Activated T-helper 17 cell treated with anti-CD3 and anti-CD28 coated beads, Interleukin-2, amount 50 U/mL, for 72 hours (primary cell): ENCODE data around the gene BCAS3. TPM values are rescaled to one million over a fixed set of nuclear protein-coding genes. Genes with fewer than 3 reads are reported as not detected.

Experiments used
- ATAC-seq: fragments of 150-1000 bp; cut with Tn5 transposase; replicated peaks from 2 replicates; pipeline ENCODE4 v1.10.0; 2021; ENCODE audit warnings: mild to moderate bottlenecking, moderate library complexity
- H3K27ac Mint-ChIP-seq: one replicate; pipeline ENCODE4 v1.8.0; 2022; ENCODE audit warnings: mixed read lengths
- H3K27me3 Mint-ChIP-seq: one replicate; pipeline ENCODE4 v1.8.0; 2022; ENCODE audit warnings: mixed read lengths
- H3K36me3 Mint-ChIP-seq: one replicate; pipeline ENCODE4 v1.8.0; 2022; ENCODE audit warnings: low read depth, mild to moderate bottlenecking, mixed read lengths
- H3K4me1 Mint-ChIP-seq: one replicate; pipeline ENCODE4 v1.8.0; 2022; ENCODE audit warnings: mixed read lengths
- H3K4me3 Mint-ChIP-seq: one replicate; pipeline ENCODE4 v1.8.0; 2022; ENCODE audit warnings: mild to moderate bottlenecking, mixed read lengths
- H3K9me3 Mint-ChIP-seq: one replicate; pipeline ENCODE4 v1.8.0; 2022; ENCODE audit warnings: mixed read lengths
- total RNA-seq, 2 donors: library from RNA; stranded (reverse); gene quantifications; one replicate each; pipeline ENCODE4 v1.2.3, GENCODE V29; 2022

BCAS3 gene
- total RNA-seq, 2 donors from 2014 or later = 11.6 to 15.0 TPM

- Mint-ChIP-seq H3K36me3 (peaks cover 5% of the 10 kb centered on the region), H3K27me3 (no peaks in the 10 kb centered on the region), H3K4me3 (no peak overlapping the region), H3K4me1 (no peaks in the 10 kb centered on the region), H3K27ac (no peak overlapping the region), H3K9me3 (no peaks in the 10 kb centered on the region)
- ATAC-seq = no peak
Measured at GRCh38 chr17:61075988-61076387, 398.3 kb downstream of the BCAS3 start.

- Mint-ChIP-seq H3K4me1 (no peaks in the 10 kb centered on the region), H3K27me3 (no peaks in the 10 kb centered on the region), H3K4me3 (no peak overlapping the region), H3K27ac (no peak overlapping the region), H3K36me3 (peaks cover 5% of the 10 kb centered on the region), H3K9me3 (no peaks in the 10 kb centered on the region)
- ATAC-seq = no peak
Measured at GRCh38 chr17:61076621-61077031, 399.0 kb downstream of the BCAS3 start.

- Mint-ChIP-seq H3K4me3 (no peak overlapping the region), H3K27me3 (no peaks in the 10 kb centered on the region), H3K4me1 (no peaks in the 10 kb centered on the region), H3K36me3 (no peaks in the 10 kb centered on the region), H3K27ac (no peak overlapping the region), H3K9me3 (no peaks in the 10 kb centered on the region)
- ATAC-seq = no peak
Measured at GRCh38 chr17:61081959-61082358, 404.3 kb downstream of the BCAS3 start.

- Mint-ChIP-seq H3K4me1 (no peaks in the 10 kb centered on the region), H3K4me3 (no peak overlapping the region), H3K36me3 (no peaks in the 10 kb centered on the region), H3K27me3 (no peaks in the 10 kb centered on the region), H3K27ac (no peak overlapping the region), H3K9me3 (peaks cover 3% of the 10 kb centered on the region)
- ATAC-seq = no peak
Measured at GRCh38 chr17:61084260-61084659, 406.6 kb downstream of the BCAS3 start.

GRCh38 chr17:61087024-61087423 is 409.4 kb downstream of the BCAS3 start:
- H3K36me3 Mint-ChIP-seq = peaks cover 7% of the 10 kb centered on the region
- H3K9me3 Mint-ChIP-seq = peaks cover 3% of the 10 kb centered on the region
- H3K4me3 Mint-ChIP-seq = no peak overlapping the region
- no peak overlapping the region for H3K27ac Mint-ChIP-seq
- no peaks in the 10 kb centered on the region for H3K27me3 Mint-ChIP-seq
- no peak for ATAC-seq
- no peaks in the 10 kb centered on the region for H3K4me1 Mint-ChIP-seq

GRCh38 chr17:61088556-61088955 is 410.9 kb downstream of the BCAS3 start:
- peaks cover 12% of the 10 kb centered on the region for H3K36me3 Mint-ChIP-seq
- H3K4me1 Mint-ChIP-seq = no peaks in the 10 kb centered on the region
- ATAC-seq = no peak
- no peaks in the 10 kb centered on the region for H3K27me3 Mint-ChIP-seq
- no peak overlapping the region for H3K4me3 Mint-ChIP-seq
- H3K27ac Mint-ChIP-seq = no peak overlapping the region
- peaks cover 6% of the 10 kb centered on the region for H3K9me3 Mint-ChIP-seq

GRCh38 chr17:61091096-61091495 is 413.4 kb downstream of the BCAS3 start:
- H3K27me3 Mint-ChIP-seq = no peaks in the 10 kb centered on the region
- H3K9me3 Mint-ChIP-seq = peaks cover 6% of the 10 kb centered on the region
- peaks cover 12% of the 10 kb centered on the region for H3K36me3 Mint-ChIP-seq
- no peaks in the 10 kb centered on the region for H3K4me1 Mint-ChIP-seq
- H3K27ac Mint-ChIP-seq = no peak overlapping the region
- H3K4me3 Mint-ChIP-seq = no peak overlapping the region
- ATAC-seq = no peak

GRCh38 chr17:61097781-61098180 is 420.1 kb downstream of the BCAS3 start:
- Mint-ChIP-seq H3K9me3 (no peaks in the 10 kb centered on the region), H3K27me3 (no peaks in the 10 kb centered on the region), H3K27ac (no peak overlapping the region), H3K4me3 (no peak overlapping the region), H3K4me1 (no peaks in the 10 kb centered on the region), H3K36me3 (no peaks in the 10 kb centered on the region)
- no peak for ATAC-seq

- Mint-ChIP-seq H3K27me3 (no peaks in the 10 kb centered on the region), H3K4me1 (no peaks in the 10 kb centered on the region), H3K27ac (no peak overlapping the region), H3K4me3 (no peak overlapping the region), H3K36me3 (no peaks in the 10 kb centered on the region), H3K9me3 (no peaks in the 10 kb centered on the region)
- ATAC-seq = no peak
Measured at GRCh38 chr17:61106354-61106753, 428.7 kb downstream of the BCAS3 start.

- Mint-ChIP-seq H3K27ac (no peak overlapping the region), H3K4me1 (no peaks in the 10 kb centered on the region), H3K27me3 (no peaks in the 10 kb centered on the region), H3K9me3 (peaks cover 10% of the 10 kb centered on the region), H3K36me3 (no peaks in the 10 kb centered on the region), H3K4me3 (no peak overlapping the region)
- no peak for ATAC-seq
Measured at GRCh38 chr17:61116577-61116976, 438.9 kb downstream of the BCAS3 start.

- Mint-ChIP-seq H3K36me3 (no peaks in the 10 kb centered on the region), H3K9me3 (peaks cover 10% of the 10 kb centered on the region), H3K27me3 (no peaks in the 10 kb centered on the region), H3K4me1 (no peaks in the 10 kb centered on the region), H3K4me3 (no peak overlapping the region), H3K27ac (no peak overlapping the region)
- ATAC-seq = no peak
Measured at GRCh38 chr17:61117983-61118382, 440.3 kb downstream of the BCAS3 start.

- Mint-ChIP-seq H3K36me3 (no peaks in the 10 kb centered on the region), H3K27me3 (no peaks in the 10 kb centered on the region), H3K9me3 (peaks cover 10% of the 10 kb centered on the region), H3K27ac (no peak overlapping the region), H3K4me3 (no peak overlapping the region), H3K4me1 (no peaks in the 10 kb centered on the region)
- ATAC-seq = no peak
Measured at GRCh38 chr17:61118871-61119270, 441.2 kb downstream of the BCAS3 start.

- H3K27me3 Mint-ChIP-seq = no peaks in the 10 kb centered on the region
- no peaks in the 10 kb centered on the region for H3K4me1 Mint-ChIP-seq
- H3K36me3 Mint-ChIP-seq = no peaks in the 10 kb centered on the region
- peaks cover 3% of the 10 kb centered on the region for H3K9me3 Mint-ChIP-seq
- H3K27ac Mint-ChIP-seq = no peak overlapping the region
- no peak overlapping the region for H3K4me3 Mint-ChIP-seq
- ATAC-seq = no peak
Measured at GRCh38 chr17:61122326-61122913, 444.8 kb downstream of the BCAS3 start.

GRCh38 chr17:61124562-61124961 is 446.9 kb downstream of the BCAS3 start:
- no peaks in the 10 kb centered on the region for H3K9me3 Mint-ChIP-seq
- no peak overlapping the region for H3K4me3 Mint-ChIP-seq
- H3K27me3 Mint-ChIP-seq = no peaks in the 10 kb centered on the region
- no peak overlapping the region for H3K27ac Mint-ChIP-seq
- H3K4me1 Mint-ChIP-seq = no peaks in the 10 kb centered on the region
- ATAC-seq = no peak
- H3K36me3 Mint-ChIP-seq = no peaks in the 10 kb centered on the region

GRCh38 chr17:61126473-61127249 is 449.0 kb downstream of the BCAS3 start:
- no peak overlapping the region for H3K4me3 Mint-ChIP-seq
- H3K27me3 Mint-ChIP-seq = no peaks in the 10 kb centered on the region
- no peak overlapping the region for H3K27ac Mint-ChIP-seq
- no peaks in the 10 kb centered on the region for H3K9me3 Mint-ChIP-seq
- no peak for ATAC-seq
- H3K4me1 Mint-ChIP-seq = no peaks in the 10 kb centered on the region
- H3K36me3 Mint-ChIP-seq = no peaks in the 10 kb centered on the region
